K562 (cell line): Measurements from ENCODE around the gene FGF14.

Experiments used
- BHLHE40 ChIP-seq: IDR thresholded peaks from 2 replicates; pipeline ENCODE4 v1.6.1; 2011; ENCODE audit warnings: low read length, improper control_type of control experiment
- RAD21 ChIP-seq, 2 experiments: fragments of 250-450 bp in 1 of 2; fragments of 450-650 bp in 1 of 2; sonication (Bioruptor Pico) in 1 of 2; formaldehyde crosslinking in 1 of 2; IDR thresholded peaks in 1 of 2; conservative IDR thresholded peaks in 1 of 2; 2 replicates each; pipeline versions ENCODE4 v1.4.0 to v1.8.0; 2020 to 2022; ENCODE audit warnings: mild to moderate bottlenecking in 2 of 2, moderate library complexity in 1 of 2

GRCh38 chr13:102176846-102177245, 225.0 kb downstream of the FGF14 start:
- no peak for TF ChIP-seq RAD21 (CRISPR knock-in tag; conservative IDR thresholded peaks at IDR 0.05 in 1 of 2, IDR thresholded peaks at IDR 0.05 in 1 of 2)
- no peak for TF ChIP-seq BHLHE40
